NCI-H2081 treated with DMSO at 0.1 percent for 48 hours (cell line): ENCODE data around the gene DDX49.

Experiments used
- DNase-seq: peaks from one replicate; lab custom pipeline; 2025; lab: John Stamatoyannopoulos, UW

The DDX49 gene, protein sequence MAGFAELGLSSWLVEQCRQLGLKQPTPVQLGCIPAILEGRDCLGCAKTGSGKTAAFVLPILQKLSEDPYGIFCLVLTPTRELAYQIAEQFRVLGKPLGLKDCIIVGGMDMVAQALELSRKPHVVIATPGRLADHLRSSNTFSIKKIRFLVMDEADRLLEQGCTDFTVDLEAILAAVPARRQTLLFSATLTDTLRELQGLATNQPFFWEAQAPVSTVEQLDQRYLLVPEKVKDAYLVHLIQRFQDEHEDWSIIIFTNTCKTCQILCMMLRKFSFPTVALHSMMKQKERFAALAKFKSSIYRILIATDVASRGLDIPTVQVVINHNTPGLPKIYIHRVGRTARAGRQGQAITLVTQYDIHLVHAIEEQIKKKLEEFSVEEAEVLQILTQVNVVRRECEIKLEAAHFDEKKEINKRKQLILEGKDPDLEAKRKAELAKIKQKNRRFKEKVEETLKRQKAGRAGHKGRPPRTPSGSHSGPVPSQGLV

DNA sequence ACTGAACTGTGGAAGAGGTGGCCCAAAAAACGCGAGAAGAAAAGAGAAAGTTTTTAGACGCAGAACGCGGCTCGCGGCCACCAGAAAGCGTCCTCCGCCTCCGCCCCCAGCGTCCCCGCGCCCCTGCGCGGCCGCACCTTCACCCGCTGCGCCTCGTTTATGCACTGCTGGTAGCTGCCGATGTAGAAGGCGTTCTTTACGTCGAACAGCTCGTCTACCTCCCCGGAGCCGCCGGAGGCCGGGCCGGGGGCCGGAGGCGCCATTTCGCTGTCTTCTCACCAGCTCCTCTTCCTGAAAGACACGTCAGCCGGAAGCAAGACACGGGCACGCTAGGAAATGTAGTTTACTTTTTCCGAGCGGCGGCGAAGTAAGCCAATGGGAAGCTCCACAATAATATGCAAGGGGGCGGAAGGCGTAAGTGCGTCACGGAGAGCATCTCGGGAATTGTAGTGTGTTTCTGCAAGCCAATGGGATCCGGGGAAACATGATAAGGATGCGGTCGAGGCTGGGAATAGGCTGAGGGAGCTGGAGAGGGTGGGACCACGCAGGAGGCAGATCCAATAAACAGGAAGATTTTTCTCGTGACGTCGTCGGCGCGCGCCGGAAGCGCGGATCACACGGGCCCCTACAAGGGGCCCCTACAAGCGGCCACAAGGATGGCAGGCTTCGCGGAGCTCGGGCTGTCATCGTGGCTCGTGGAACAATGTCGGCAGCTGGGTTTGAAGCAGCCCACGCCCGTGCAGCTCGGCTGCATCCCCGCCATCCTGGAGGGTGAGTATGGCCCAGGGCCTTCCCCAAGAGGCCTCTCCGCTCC is at the start of gene DDX49, which contains the start of gene COPE:
TSS of gene DDX49 (plus strand) at position 630 of the 814 bp plus-strand sequence. CDS start at position 657, 27 bp downstream.
TSS of gene COPE (minus strand) at position 302 of the 814 bp plus-strand sequence. CDS start at position 263, 39 bp downstream.
- DNase-seq, result peak; percentile 98

DNA sequence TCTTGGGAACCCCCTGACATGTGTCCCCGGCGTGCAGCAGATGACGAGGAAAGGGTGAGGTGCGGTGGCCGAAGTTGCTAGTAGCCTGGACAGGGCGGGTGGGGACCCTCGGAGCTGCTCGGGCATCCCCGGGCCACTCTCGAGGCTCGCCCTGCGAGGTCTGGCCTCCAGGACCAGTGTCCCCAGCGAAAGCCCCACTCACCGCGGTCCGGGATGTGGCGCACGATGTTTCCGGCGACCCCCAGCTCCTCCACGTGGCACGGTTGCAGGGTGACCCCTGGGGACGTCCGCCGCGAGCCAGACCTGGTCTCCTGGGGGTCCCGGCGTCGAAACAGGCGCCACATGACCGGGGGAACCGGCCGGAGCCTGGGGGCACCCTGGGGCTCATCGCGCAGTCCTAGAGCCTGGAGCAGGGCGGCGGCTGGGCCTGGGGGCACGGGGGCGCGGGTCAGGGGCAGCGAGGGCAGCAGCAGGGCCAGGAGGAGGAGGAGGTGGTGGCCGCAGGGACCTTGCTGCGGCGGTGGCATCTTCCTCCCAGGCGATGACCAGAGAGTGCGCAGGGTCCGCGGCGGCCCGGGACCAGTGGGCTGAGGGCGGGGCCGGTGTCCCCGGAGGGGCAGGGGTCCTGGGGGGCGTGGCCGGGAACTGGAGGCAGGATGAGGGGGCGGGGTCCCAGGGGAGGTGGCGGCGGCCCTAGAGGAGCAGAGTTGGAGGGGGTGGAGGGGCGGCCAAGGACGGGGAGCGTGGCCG is 49.6 kb upstream of the DDX49 start:
- no peak for DNase-seq

DNA sequence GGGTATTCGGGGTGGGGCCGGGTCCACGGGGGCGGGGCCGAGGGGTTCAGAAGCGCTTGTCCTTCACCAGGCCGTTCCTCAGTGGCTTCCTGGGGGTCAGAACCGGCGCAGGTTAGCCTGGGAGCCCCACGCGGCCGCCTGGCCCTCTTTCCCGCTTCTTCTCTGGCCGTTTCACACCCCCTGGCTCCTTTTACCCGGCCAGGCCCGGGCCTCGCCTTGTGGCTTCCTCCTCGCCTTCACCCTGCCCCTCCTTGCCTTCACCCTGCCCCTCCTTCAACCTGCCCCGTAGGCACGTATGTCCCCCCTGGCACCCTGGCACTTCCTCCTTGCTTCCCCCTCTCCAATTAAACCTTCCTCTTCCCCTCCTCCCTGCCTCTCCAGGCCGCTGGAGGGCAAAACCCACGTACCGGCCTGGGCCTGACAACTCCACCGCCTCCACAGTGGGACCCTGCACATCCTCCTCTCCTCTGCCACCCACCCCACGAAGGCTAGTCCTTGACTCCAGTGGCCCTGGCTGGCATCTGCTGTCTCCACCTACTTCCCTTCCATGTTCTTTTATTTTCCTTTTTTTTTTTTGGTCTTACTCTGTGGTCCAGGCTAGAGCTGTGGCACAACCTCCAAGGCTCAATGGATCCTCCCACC is 48.9 kb upstream of the DDX49 start:
- no peak for DNase-seq

DNA sequence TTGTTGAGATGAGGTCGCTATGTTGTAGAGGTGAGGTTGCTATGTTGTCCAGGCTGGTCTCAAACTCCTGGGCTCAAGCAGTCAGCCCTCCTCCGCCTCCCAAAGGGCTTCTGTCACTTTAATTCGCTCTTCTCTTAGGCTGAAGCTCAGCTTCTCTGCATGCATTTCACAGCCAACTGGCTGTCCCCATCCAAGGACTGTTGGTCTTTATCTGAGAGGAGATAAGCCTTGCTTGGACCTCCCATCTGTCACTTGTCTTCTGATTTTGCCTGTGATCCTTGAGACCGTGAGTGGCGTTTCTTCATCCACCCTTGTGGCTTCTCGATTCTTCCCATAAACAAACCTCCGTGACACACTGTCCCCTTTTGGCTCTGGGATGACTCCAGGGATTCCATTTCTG is 48.0 kb upstream of the DDX49 start:
- no peak for DNase-seq

DNA sequence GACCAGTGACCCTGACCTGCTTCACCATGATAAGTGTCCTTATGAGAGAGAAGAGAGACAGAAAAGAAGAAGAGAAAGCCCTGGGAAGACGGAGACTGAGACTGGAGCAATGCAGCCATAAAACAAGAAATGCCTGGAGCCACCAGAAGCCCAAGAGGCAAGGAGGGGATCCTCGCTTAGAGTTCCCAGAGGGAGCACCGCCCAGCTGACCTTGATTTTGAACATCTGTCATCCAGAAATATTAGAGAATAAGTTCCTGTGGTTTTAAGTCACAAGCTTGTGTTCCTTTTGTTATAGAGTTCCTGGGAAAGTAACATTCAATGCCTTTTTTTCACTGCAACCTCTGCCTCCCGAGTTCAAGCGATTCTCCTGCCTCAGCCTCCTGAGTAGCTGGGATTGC is 43.8 kb upstream of the DDX49 start:
- no peak for DNase-seq

DNA sequence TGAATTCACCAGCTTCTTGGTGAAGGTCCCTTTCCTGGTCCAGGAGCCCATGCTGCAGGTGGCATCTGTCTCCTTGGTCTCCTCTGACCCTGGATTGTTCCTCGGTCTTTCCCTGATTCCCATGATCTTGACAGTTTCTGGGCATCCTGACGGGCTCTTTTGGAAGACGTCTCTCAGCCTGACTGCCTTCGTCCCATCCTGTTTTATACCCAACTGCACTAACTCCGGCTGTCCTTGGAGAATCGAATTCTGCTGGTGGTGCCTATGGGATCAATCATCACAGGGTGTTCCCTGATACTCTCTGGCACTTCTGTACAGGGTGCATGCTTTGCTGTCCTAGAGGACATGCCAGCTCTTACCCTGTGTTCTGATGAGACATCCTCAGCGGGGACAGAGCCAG is 42.6 kb upstream of the DDX49 start:
- DNase-seq, result no peak

DNA sequence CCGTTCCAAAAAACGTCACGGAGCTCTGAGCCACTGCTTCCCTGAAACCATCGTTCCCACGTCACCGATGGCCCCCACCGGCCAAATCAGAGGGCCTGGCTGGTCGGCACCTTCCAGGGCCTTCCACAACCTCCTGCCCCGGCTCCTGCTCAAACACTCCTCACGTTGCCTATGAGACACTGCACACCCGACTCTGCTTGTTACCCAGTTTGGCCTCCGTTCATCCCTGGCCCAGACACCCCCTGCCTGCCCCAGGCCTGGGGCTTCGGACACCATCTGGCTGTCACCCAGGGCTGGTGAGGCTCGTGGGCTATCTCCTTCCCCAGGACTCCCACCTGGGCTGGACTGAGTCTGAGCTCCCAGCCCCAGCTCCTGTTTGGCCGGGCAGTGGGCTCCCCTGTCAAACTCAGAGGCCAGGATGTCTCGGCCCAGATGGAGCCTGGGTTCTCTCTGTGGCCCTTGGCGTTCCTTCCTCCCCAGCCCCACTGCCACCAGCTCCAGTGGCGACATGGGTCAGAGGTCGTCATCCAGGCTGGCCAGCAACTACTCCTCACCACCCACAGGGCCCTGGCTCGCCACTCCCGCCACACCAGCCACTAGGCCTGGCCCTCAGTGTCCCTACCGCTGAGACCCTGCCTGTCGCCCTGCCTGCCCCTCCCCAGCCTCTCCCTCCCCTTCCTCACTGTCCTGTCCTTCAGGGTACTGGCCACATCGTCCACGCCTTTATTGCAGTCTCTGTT is 41.3 kb upstream of the DDX49 start:
- no peak for DNase-seq

DNA sequence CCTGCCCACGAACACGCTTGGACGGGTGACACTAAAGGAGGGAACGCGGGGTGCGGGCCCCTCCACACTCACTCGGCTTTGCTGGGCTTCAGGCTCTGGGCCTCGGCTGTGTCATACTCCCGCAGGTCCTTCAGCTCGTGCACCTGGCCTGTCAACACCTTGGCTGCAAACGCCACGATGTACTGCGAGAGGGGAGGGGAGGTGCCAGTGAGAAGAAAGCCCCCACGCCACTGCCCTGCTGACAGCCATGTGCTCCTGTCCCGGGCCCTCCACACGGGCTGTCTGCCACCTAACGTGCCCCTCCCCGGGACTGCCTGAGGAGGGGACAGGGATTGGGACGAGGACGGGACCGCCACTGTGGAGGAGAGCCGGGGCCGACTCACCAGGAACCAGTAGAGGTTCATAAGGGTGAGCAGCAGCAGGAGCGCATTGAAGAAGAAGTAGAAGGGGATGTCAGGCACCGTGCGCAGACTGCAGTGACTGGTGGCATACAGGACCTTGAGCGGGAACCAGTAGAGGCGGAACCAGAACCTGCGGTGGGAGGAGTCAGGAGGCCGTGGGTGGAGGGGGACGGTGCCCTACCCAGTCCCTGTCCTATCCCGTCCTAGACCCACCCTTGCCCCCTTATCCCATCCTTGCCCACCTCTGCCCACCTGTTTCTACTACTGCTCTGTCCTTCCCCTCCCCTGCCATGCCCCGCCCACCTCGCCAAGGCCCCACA is 40.5 kb upstream of the DDX49 start:
- no peak for DNase-seq

DNA sequence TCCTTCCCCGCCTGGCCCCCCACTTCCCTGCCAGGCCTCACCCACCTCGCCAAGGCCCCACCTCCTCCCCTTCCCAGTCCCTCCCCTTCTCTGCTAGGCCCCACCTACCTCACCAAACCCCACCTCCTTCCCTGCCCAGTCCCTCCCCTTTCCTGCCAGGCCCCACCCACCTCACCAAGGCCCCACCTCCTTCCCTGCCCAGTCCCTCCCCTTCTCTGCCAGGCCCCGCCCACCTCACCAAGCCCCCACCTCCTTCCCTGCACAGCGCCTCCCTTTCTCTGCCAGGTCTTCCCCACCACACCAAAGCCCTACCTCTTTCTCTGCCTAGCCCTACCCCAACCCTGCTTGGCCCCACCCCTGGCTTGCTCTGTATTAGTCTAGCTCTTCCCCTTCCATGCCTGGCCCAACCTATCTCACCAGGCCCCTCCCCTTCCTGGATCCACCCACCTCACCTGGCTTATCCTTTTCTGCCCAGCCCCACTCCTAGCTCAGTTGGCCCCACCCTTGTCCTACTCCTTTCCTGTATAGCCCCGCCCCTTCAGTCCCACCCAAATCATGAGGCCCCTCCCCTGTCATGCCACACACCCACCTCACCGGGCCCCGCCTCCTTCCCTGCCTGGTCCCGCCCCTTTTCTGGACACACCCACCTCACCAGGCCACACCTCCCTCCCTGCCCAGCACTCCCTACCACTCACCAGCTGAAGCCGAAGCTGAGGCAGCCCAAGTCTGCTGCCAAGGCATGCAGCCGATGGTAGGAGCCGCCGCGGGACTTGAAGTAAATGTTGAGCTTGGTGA is 39.7 kb upstream of the DDX49 start:
- DNase-seq, result no peak

DNA sequence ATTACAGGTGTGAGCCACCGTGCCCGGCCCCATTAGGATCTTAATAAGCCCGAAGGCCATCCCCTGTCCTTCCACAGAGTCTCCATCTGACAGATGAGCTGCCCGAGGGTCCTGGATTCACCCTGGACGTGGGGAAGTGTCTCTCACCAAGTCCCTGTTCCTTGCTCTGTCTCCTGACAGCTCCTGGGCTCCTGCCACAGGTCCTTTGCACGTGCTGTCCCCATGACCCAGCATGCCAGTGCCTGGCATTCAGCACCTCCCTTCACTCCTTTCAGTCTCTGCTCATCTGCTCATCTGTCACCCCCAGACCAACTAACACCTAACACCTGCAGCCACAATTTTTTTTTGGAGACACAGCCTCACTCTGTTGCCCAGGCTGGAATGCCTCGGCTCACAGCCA is 38.0 kb upstream of the DDX49 start:
- no peak for DNase-seq

DNA sequence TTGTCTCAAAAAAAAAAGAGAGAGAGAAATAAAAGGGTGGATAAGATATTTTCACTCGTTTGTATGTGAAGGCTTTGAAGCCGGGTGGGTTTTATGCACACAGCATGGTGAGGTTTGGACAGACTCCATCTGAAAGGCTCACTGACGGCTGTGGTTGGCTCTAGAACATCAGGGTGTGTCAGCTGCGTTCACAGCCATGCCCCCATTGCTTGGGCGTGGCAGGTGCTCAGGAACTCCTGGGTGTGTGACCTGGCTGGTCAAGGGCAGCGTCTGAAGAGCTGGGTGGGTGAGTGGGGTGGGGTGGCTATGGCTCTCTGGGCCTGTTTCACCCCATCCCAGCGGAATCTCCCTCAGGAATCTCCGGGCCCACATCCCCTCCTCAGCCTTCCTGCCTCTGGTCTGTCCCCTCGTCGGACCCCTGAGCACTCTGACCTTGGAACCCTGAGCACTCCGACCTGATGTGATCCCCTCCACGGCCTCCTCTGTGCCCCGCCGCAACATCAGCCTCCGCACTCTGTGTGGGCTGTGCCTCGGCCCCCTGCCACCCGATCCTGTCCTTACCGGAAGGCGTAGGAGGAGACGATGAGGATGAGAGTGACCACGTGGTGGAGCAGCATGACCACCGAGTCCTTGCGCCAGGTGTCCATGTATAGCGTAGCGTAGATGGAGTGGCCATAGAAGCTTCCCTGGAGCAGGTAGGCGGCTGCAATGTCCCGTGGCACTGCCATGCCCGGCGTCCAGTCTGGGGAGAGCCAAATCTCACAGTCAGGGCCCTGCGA is 35.8 kb upstream of the DDX49 start:
- DNase-seq, result no peak

DNA sequence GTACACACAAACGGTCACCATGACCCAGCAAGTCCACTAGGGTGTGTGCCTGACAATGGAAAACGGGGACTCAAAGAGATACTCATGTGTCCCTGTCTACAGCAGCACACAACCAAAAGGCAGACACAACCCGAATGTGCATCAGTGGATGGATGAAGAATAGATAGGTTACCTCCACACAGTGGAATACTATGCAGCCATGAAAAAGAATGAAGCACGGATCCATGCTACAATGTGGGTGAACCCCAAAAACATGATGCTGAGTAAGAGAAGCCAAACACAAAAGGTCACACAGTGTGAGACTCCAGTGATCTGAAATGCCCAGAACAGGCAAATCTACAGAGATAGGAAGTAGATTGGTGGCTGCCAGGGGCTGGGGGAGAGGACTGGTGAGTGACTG is 32.5 kb upstream of the DDX49 start:
- DNase-seq, result no peak

DNA sequence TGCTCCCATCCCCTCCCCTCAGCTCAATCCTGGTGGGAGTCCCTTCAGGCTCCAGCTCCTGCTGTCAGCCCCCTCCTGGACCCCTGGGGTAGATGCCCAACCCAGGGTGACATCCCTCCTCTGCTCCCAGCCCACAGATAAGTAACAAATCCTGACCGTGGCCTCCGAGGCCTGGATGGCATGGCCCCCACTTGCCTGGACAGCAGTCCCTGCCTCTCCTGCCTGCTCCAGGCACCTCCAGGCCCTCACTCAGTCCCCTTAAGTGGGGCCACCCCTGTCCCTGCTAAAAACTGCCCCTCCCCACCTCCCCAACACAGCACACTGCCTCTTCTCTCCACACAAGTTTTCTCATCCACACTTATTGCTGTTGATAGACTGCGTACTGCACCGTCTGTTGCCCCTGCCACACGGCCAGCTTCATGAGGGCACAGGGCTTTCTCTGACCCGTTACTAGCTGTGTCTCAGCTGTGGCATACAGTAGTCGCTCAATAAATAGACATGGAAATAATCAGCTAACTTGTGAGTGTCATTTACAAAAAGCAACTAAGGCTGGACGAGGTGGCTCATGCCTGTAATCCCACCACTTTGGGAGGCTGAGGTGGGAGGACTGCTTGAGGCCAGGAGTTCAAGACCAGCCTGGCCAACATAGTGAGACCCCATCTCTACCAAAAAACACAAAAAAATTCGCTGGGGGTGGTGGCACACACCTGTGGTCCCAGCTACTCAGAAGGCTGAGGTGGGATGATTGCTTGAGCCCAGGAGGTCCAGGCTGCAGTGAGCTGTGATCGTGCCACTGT is 29.4 kb upstream of the DDX49 start:
- DNase-seq, result no peak

DNA sequence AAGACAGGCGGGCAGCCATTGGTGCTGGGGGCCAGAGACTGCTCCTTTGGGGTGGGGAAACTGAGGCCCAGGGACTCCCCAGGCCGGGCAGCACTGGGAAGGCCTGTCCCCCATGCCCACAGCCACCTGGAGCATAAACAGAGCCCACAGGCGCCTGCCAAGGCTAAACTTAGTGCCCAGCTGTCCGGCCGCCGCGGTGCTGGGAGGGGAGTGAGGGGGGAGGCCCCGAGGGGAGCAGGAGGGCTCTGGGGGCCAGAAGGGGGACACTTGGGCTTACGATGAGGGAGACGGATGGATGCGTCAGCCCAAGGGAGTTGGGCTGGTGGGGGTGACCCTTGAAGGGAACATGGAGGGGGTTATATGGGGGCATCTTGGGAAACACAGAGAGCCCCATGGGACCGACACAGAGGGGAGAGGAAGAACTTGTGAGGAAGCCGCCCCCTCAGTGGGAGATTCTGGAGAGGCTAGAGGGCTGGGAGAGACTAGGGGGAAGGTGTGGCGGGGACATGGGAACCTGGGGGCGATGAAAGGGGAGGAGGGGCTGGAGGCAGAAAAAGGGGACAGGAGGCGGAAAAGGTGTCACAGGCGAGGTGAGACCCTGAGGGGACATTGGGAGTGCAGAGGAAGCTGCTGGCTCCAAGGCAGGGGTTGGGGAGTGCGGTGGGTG is 25.8 kb upstream of the DDX49 start:
- no peak for DNase-seq

DNA sequence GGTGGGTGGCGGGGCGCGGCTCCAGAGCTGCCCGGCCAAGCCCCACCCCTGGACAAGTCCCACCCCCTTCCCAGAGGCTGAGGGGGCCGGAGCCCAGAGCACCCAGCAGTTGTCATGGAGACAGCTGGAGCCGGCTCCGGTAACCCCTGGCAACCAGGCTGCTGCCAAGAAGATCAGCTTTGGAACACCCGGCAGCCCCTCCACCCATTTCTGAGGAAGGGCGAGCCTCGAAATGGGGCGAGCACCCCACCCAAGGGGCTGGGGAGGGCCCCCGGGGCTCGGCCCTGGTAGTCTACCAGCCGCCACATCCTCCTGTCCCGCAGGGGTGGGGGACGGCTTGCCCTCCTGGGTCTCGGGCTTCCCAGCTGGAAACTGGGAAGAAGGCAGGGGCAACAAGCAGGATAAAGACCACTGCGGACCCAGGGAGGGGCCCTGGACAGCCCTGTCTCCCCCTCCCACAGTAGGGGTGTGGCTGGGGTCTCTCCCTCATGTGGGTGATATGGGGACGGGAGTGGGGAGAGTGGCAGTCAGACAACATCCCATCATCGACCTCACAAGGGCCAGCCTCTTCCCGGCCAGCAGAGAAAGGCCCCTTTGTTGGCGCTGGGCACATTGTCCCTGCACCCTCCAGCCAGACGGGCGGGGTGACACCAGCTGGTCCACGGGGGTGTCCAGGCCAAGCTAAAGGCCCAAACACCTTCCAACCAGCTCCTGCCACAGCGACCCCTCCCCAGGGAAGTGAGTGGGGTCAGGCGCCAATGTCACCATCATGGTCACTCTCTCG is 25.1 kb upstream of the DDX49 start:
- no peak for DNase-seq

DNA sequence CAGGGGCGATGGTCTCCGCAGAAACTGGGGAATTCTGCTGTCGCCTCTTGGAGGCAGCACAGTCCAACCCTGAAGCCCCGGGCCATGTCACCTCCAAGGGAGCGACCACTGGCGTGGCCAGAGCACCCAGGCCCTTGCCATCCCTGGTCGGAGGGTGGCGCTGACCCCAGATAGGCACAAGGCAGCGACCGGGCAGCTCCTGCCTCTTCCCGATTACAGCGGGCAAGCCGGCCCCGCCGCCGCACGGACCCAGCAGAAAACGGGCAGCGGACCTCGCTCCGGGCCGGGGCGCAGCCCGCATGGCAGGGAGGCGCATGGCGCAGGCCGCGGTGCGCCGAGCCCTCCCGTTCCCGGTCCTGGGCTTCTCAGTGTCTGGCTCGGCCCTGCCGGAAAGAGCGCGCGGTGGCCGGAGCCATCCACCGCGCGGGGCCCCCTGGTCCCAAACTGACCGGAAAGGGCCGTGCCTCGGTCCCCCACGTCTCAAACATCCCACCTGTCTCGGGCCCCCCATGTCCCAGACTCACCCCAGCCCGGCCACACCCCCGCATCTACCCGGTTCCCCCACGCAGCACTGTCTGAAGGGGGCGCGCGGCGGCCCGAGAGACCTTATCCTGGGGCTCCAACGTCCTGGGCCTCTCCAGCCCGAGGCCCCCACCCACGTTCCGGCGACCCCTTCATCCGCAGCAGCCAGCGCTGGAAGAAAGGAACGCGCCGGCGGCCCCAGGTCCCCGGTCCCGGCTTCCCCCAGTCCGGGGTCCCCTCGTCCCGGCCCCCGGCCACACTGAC is 24.3 kb upstream of the DDX49 start:
- no peak for DNase-seq
